ENCODE measurements around the gene PTBP1. TPM values are rescaled to one million over a fixed set of nuclear protein-coding genes. Genes with fewer than 3 reads are reported as not detected.

The PTBP1 gene
- total RNA-seq, 1 experiment from 2014 or later: 680 TPM

GRCh38 chr19:806815-807421 lies 9.7 kb downstream of the PTBP1 start:
- no peaks in the 10 kb centered on the region for H3K9me3 Mint-ChIP-seq
- ChIA-PET POLR2A (no interaction called here), CTCF (interaction anchor here (1.4 kb wide), 1 partner anchor 34 kb away, joined by 3 read pairs; no protein-coding TSS in a partner anchor)
- ATAC-seq (no peak), DNase-seq (ENCODE audit: low spot score) (no peak)
- H3K27ac Mint-ChIP-seq: peak overlapping the region; percentile 57; the same call in 1 of the 2 replicates
- peaks cover 60% of the 10 kb centered on the region for H3K36me3 Mint-ChIP-seq
- no peaks in the 10 kb centered on the region for H3K27me3 Mint-ChIP-seq (ENCODE audit: low read depth)
- no peak overlapping the region for H3K4me3 Mint-ChIP-seq
- H3K4me1 Mint-ChIP-seq: peaks cover 14% of the 10 kb centered on the region
- TF ChIP-seq TEAD1 (CRISPR knock-in tag; IDR thresholded peaks at IDR 0.05): no peak
- TF ChIP-seq ELF4 (CRISPR knock-in tag; IDR thresholded peaks at IDR 0.05; ENCODE audit: low read depth): no peak
- TF ChIP-seq GRHL2 (CRISPR knock-in tag; IDR thresholded peaks at IDR 0.05; ENCODE audit: insufficient replicate concordance, severe bottlenecking): no peak
- no peak for TF ChIP-seq MYBL2 (CRISPR knock-in tag; IDR thresholded peaks at IDR 0.05)
- no peak for TF ChIP-seq RORB (CRISPR knock-in tag; IDR thresholded peaks at IDR 0.05)
- TF ChIP-seq, protein P1, sequence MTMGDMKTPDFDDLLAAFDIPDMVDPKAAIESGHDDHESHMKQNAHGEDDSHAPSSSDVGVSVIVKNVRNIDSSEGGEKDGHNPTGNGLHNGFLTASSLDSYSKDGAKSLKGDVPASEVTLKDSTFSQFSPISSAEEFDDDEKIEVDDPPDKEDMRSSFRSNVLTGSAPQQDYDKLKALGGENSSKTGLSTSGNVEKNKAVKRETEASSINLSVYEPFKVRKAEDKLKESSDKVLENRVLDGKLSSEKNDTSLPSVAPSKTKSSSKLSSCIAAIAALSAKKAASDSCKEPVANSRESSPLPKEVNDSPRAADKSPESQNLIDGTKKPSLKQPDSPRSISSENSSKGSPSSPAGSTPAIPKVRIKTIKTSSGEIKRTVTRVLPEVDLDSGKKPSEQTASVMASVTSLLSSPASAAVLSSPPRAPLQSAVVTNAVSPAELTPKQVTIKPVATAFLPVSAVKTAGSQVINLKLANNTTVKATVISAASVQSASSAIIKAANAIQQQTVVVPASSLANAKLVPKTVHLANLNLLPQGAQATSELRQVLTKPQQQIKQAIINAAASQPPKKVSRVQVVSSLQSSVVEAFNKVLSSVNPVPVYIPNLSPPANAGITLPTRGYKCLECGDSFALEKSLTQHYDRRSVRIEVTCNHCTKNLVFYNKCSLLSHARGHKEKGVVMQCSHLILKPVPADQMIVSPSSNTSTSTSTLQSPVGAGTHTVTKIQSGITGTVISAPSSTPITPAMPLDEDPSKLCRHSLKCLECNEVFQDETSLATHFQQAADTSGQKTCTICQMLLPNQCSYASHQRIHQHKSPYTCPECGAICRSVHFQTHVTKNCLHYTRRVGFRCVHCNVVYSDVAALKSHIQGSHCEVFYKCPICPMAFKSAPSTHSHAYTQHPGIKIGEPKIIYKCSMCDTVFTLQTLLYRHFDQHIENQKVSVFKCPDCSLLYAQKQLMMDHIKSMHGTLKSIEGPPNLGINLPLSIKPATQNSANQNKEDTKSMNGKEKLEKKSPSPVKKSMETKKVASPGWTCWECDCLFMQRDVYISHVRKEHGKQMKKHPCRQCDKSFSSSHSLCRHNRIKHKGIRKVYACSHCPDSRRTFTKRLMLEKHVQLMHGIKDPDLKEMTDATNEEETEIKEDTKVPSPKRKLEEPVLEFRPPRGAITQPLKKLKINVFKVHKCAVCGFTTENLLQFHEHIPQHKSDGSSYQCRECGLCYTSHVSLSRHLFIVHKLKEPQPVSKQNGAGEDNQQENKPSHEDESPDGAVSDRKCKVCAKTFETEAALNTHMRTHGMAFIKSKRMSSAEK (CRISPR knock-in tag; IDR thresholded peaks at IDR 0.05; ENCODE audit: borderline replicate concordance): no peak
- TF ChIP-seq ZNF263 (CRISPR knock-in tag; IDR thresholded peaks at IDR 0.05; ENCODE audit: low read depth): no peak
- TF ChIP-seq ATF6 (CRISPR knock-in tag; IDR thresholded peaks at IDR 0.05): no peak
- TF ChIP-seq, protein P2, sequence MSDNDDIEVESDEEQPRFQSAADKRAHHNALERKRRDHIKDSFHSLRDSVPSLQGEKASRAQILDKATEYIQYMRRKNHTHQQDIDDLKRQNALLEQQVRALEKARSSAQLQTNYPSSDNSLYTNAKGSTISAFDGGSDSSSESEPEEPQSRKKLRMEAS (CRISPR knock-in tag; IDR thresholded peaks at IDR 0.05): no peak
- TF ChIP-seq NR3C1 (CRISPR knock-in tag; conservative IDR thresholded peaks at IDR 0.05; ENCODE audit: low read depth): no peak
- TF ChIP-seq NFATC4 (CRISPR knock-in tag; IDR thresholded peaks at IDR 0.05): no peak
- no peak for TF ChIP-seq ZNF317 (CRISPR knock-in tag; IDR thresholded peaks at IDR 0.05; ENCODE audit: borderline replicate concordance, low read depth)
- TF ChIP-seq ZBTB43 (CRISPR knock-in tag; IDR thresholded peaks at IDR 0.05): no peak
- TF ChIP-seq KAT7 (CRISPR knock-in tag; IDR thresholded peaks at IDR 0.05; ENCODE audit: borderline replicate concordance): no peak
- no peak for TF ChIP-seq ZNF281 (CRISPR knock-in tag; IDR thresholded peaks at IDR 0.05)
- no peak for TF ChIP-seq ZNF138 (CRISPR knock-in tag; conservative IDR thresholded peaks at IDR 0.05)
- TF ChIP-seq ZNF425 (CRISPR knock-in tag; conservative IDR thresholded peaks at IDR 0.05): no peak
